CD4-positive, alpha-beta T cell (primary cell): Measurements from ENCODE around the gene ABCC12. TPM values are rescaled to one million over a fixed set of nuclear protein-coding genes. Genes with fewer than 3 reads are reported as not detected.

Experiments
- ATAC-seq: fragments of 200-7000 bp; cut with Tn5 transposase; one replicate; pipeline ENCODE4 v1.10.0; 2022; ENCODE audit warnings: mild to moderate bottlenecking; ENCODE audit not compliant: poor library complexity
- CTCF ChIA-PET: fragments of 350-600 bp; sonication (Branson Sonifier 250); formaldehyde crosslinking; loops from one replicate; lab custom pipeline; 2021; ENCODE audit warnings: antibody characterized with exemption, inconsistent platforms; lab: Charles Lee
- POLR2A ChIA-PET: fragments of 350-600 bp; sonication (Branson Sonifier 250); formaldehyde crosslinking; loops from one replicate; lab custom pipeline; 2021; ENCODE audit warnings: antibody characterized with exemption, inconsistent platforms; lab: Charles Lee
- DNase-seq, 14 experiments: peaks; one replicate each; pipeline ENCODE4 v3.0.0-alpha.2; 2013 to 2020; ENCODE audit warnings: mixed read lengths in 2 of 14
- H3K27ac ChIP-seq, 2 donors: one replicate each; pipeline versions ENCODE4 v1.5.1 to v1.7.0; 2013; ENCODE audit warnings: low read length in 2 of 2, low read depth in 1 of 2, mild to moderate bottlenecking in 1 of 2
- H3K27me3 ChIP-seq, 2 experiments: 1 replicate in 1 of 2; 2 replicates in 1 of 2; pipeline versions ENCODE4 v1.6.1 to v1.7.0; 2013; ENCODE audit warnings: low read length in 2 of 2, control low read depth in 1 of 2, mild to moderate bottlenecking in 1 of 2, moderate library complexity in 1 of 2; ENCODE audit not compliant: insufficient read depth in 2 of 2, control insufficient read depth in 1 of 2
- H3K36me3 ChIP-seq: one replicate; pipeline ENCODE4 v1.6.1; 2013; ENCODE audit warnings: low read length, control low read depth; ENCODE audit not compliant: insufficient read depth
- H3K4me1 ChIP-seq: one replicate; pipeline ENCODE4 v1.6.1; 2013; ENCODE audit warnings: low read length, control low read depth; ENCODE audit not compliant: insufficient read depth
- H3K4me3 ChIP-seq: one replicate; pipeline ENCODE4 v1.5.1; 2013; ENCODE audit warnings: mild to moderate bottlenecking, low read length, moderate library complexity
- H3K9me3 ChIP-seq, 2 experiments: 1 replicate in 1 of 2; 2 replicates in 1 of 2; pipeline versions ENCODE4 v1.6.1 to v1.7.0; 2013; ENCODE audit warnings: low read length in 2 of 2, mild to moderate bottlenecking in 2 of 2, control low read depth in 1 of 2, moderate library complexity in 1 of 2; ENCODE audit not compliant: control insufficient read depth in 1 of 2, insufficient read depth in 1 of 2
- H3K27ac Mint-ChIP-seq: one replicate; pipeline ENCODE4 v1.8.0; 2020; ENCODE audit warnings: mixed read lengths
- H3K27me3 Mint-ChIP-seq: one replicate; pipeline ENCODE4 v1.8.0; 2021; ENCODE audit warnings: mixed read lengths
- H3K36me3 Mint-ChIP-seq: one replicate; pipeline ENCODE4 v1.8.0; 2021; ENCODE audit warnings: low read depth, mixed read lengths
- H3K4me1 Mint-ChIP-seq: one replicate; pipeline ENCODE4 v1.8.0; 2021; ENCODE audit warnings: low read depth, mixed read lengths
- H3K4me3 Mint-ChIP-seq: one replicate; pipeline ENCODE4 v1.8.0; 2020; ENCODE audit warnings: mild to moderate bottlenecking, mixed read lengths
- H3K9me3 Mint-ChIP-seq: one replicate; pipeline ENCODE4 v1.8.0; 2020; ENCODE audit warnings: mixed read lengths
- intact Hi-C, 2 experiments: fragments of 100-400 bp; cut with DNase I in 1 of 2; cut with micrococcal nuclease in 1 of 2; formaldehyde crosslinking; loops; one replicate each; pipeline versions ENCODE4 v1.15.1 to v1.9.0; 2023 to 2025; cut with DNase I, micrococcal nuclease
- polyA plus RNA-seq, 2 donors: library from polyadenylated mRNA; unstranded; fragments of 120-200 nt; gene quantifications; one replicate each; pipeline ENCODE4 v1.2.1, GENCODE V29; 2013
- total RNA-seq, 174 experiments: library from RNA in 2 of 174; stranded (reverse) in 2 of 174; gene quantifications; one replicate each; pipeline ENCODE4 v1.2.3 and lab custom pipeline; 2021 to 2026
- TF ChIP-seq, protein P1 (sequence below): fragments of 200-600 bp; IDR thresholded peaks from one replicate; pipeline ENCODE4 v1.8.0; 2022; ENCODE audit warnings: antibody characterized with exemption, mild to moderate bottlenecking

The ABCC12 gene
- total RNA-seq (not detected), total RNA-seq (lab: John Stamatoyannopoulos, UW) (0 to 0.18 (median 0) reads per million in 172 experiments)
- not detected for polyA plus RNA-seq (2013, experiment 1 of 2)
- 0.01 TPM for polyA plus RNA-seq (2013, experiment 2 of 2)

GRCh38 chr16:48155926-48156789 lies at the start of gene ABCC12:
Gene ABCC12, minus strand, starts transcription at chr16:48155993. Its CDS starts 9,569 bp downstream, at chr16:48146424.
- H3K4me1 Mint-ChIP-seq, result no peaks in the 10 kb centered on the region
- Histone ChIP-seq H3K9me3 (no peaks in the 10 kb centered on the region), H3K27me3 (peaks cover 0 to 3% of the 10 kb centered on the region in 2 experiments), H3K4me3 (no peak within 1 kb of the TSS), H3K27ac (no peak within 1 kb of the TSS), H3K36me3 (no peaks in the 10 kb centered on the region), H3K4me1 (peaks cover 7% of the 10 kb centered on the region)
- TF ChIP-seq, protein P1, sequence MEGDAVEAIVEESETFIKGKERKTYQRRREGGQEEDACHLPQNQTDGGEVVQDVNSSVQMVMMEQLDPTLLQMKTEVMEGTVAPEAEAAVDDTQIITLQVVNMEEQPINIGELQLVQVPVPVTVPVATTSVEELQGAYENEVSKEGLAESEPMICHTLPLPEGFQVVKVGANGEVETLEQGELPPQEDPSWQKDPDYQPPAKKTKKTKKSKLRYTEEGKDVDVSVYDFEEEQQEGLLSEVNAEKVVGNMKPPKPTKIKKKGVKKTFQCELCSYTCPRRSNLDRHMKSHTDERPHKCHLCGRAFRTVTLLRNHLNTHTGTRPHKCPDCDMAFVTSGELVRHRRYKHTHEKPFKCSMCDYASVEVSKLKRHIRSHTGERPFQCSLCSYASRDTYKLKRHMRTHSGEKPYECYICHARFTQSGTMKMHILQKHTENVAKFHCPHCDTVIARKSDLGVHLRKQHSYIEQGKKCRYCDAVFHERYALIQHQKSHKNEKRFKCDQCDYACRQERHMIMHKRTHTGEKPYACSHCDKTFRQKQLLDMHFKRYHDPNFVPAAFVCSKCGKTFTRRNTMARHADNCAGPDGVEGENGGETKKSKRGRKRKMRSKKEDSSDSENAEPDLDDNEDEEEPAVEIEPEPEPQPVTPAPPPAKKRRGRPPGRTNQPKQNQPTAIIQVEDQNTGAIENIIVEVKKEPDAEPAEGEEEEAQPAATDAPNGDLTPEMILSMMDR, result no peak
- ATAC-seq, result no peak
- H3K27ac Mint-ChIP-seq, result no peak within 1 kb of the TSS
- intact Hi-C loops, result loop anchor here (1.0 to 5.0 kb wide), 5 partner anchors 476 to 1539 kb away; no protein-coding TSS in a partner anchor
- peaks cover 15% of the 10 kb centered on the region for H3K27me3 Mint-ChIP-seq
- no peaks in the 10 kb centered on the region for H3K36me3 Mint-ChIP-seq
- no peaks in the 10 kb centered on the region for H3K9me3 Mint-ChIP-seq
- ChIA-PET POLR2A (no interaction called here), CTCF (interaction anchor here (1.0 kb wide), 1 partner anchor 9 kb away, joined by 3 read pairs; no protein-coding TSS in a partner anchor)
- H3K4me3 Mint-ChIP-seq, result no peak within 1 kb of the TSS
- DNase-seq, result no peak

GRCh38 chr16:48204825-48205151 lies 49.0 kb upstream of the ABCC12 start:
- Mint-ChIP-seq H3K36me3 (no peaks in the 10 kb centered on the region), H3K9me3 (no peaks in the 10 kb centered on the region), H3K27ac (no peak overlapping the region), H3K27me3 (peaks cover 5% of the 10 kb centered on the region), H3K4me3 (no peak overlapping the region), H3K4me1 (no peaks in the 10 kb centered on the region)
- ATAC-seq (no peak), DNase-seq (no peak)
- Histone ChIP-seq H3K4me1 (no peaks in the 10 kb centered on the region), H3K27ac (no peak overlapping the region), H3K9me3 (peaks cover 0 to 3% of the 10 kb centered on the region in 2 experiments), H3K36me3 (no peaks in the 10 kb centered on the region), H3K27me3 (no peaks in the 10 kb centered on the region), H3K4me3 (no peak overlapping the region)
- intact Hi-C loops, result no loop called here
- TF ChIP-seq, protein P1, result no peak
- CTCF ChIA-PET, result no interaction called here
- POLR2A ChIA-PET, result no interaction called here

DNA sequence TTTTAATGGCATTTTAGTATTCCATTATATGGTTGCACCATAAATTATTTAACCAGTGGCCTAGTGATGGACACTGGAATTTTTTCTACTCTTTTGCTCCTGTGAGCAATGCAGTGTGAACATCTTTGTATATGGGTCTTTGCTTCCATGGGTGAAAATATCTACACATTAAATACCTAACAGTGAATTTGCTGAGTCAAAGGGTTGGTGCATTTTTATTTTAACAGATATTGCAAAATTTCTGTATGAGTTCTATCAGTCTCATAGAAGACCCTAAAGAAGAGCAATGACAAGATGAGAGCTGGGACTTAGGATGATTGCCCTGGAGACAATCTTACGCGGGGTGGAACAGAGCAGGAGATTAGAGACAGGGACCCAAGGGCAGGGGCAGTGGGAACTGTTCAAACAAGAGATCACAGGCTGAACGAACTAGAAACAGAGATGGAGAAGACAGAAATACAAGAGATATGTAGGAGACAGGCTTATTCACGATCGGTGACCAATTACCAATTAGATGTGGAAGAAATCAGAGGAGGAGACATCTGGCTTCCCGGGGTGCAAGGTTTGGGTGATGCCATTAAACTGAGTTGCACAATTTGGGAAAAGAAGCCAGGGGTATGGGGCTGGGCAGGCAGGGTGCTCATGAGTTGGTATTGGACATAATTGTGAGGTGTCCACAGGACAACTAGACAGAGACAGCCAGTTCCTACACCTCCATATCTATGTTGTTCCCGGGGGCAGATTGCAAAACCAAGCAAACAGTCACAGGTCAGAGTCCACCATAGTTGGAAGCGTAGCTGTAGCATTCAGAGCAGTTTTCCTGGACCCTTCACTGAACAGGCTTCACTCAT lies 48.4 kb upstream of the ABCC12 start:
- H3K27ac Mint-ChIP-seq, result no peak overlapping the region
- POLR2A ChIA-PET, result no interaction called here
- intact Hi-C loops, result no loop called here

More for the DNA sequence above, 48.4 kb upstream of the ABCC12 start:
- H3K4me1 ChIP-seq, result no peaks in the 10 kb centered on the region
- no peak overlapping the region for H3K27ac ChIP-seq
- H3K9me3 ChIP-seq, result peaks cover 0 to 3% of the 10 kb centered on the region in 2 experiments
- Mint-ChIP-seq H3K9me3 (no peaks in the 10 kb centered on the region), H3K27me3 (peaks cover 5% of the 10 kb centered on the region), H3K36me3 (no peaks in the 10 kb centered on the region), H3K4me1 (no peaks in the 10 kb centered on the region), H3K4me3 (no peak overlapping the region)
- H3K4me3 ChIP-seq, result no peak overlapping the region
- CTCF ChIA-PET, result no interaction called here
- H3K27me3 ChIP-seq, result no peaks in the 10 kb centered on the region
- DNase-seq (no peak), ATAC-seq (no peak)
- H3K36me3 ChIP-seq, result no peaks in the 10 kb centered on the region
- TF ChIP-seq, protein P1, result no peak
